Endodermal cell (in vitro differentiated cells): ENCODE results near the gene RAPGEF1. TPM values are rescaled to one million over a fixed set of nuclear protein-coding genes. Genes with fewer than 3 reads are reported as not detected.

Source experiments
- DNase-seq: peaks from one replicate; pipeline ENCODE4 v3.0.0-alpha.2; 2017
- H3K27ac ChIP-seq: 2 replicates; pipeline ENCODE4 v1.5.1; 2013; ENCODE audit warnings: mild to moderate bottlenecking, low read depth, low read length, moderate library complexity
- H3K27me3 ChIP-seq: 2 replicates; pipeline ENCODE4 v1.6.1; 2013; ENCODE audit warnings: mild to moderate bottlenecking, low read length, moderate library complexity; ENCODE audit not compliant: insufficient read depth, control insufficient read depth, poor library complexity, severe bottlenecking
- H3K36me3 ChIP-seq: 2 replicates; pipeline ENCODE4 v1.7.0; 2013; ENCODE audit warnings: mild to moderate bottlenecking, low read length, moderate library complexity; ENCODE audit not compliant: control insufficient read depth, insufficient read depth
- H3K4me1 ChIP-seq: one replicate; pipeline ENCODE4 v1.7.0; 2013; ENCODE audit warnings: low read length; ENCODE audit not compliant: control insufficient read depth, insufficient read depth
- H3K4me3 ChIP-seq: 2 replicates; pipeline ENCODE4 v1.5.1; 2013; ENCODE audit warnings: mild to moderate bottlenecking, low read length, moderate library complexity
- H3K9ac ChIP-seq: 2 replicates; pipeline ENCODE4 v1.6.1; 2013; ENCODE audit warnings: mild to moderate bottlenecking, low read length, moderate library complexity; ENCODE audit not compliant: poor library complexity, severe bottlenecking; ENCODE audit errors: extremely low read depth
- H3K9me3 ChIP-seq: 2 replicates; pipeline ENCODE4 v1.6.1; 2013; ENCODE audit warnings: mild to moderate bottlenecking, low read length, moderate library complexity; ENCODE audit not compliant: control insufficient read depth
- H3K27ac Mint-ChIP-seq: 2 replicates; pipeline ENCODE4 v1.8.0; 2020; ENCODE audit warnings: mixed read lengths
- H3K27me3 Mint-ChIP-seq: 2 replicates; pipeline ENCODE4 v1.8.0; 2021; ENCODE audit warnings: mild to moderate bottlenecking, mixed read lengths; ENCODE audit not compliant: insufficient read depth
- H3K36me3 Mint-ChIP-seq: 2 replicates; pipeline ENCODE4 v1.8.0; 2020; ENCODE audit warnings: low read depth, mixed read lengths
- H3K4me1 Mint-ChIP-seq: 2 replicates; pipeline ENCODE4 v1.8.0; 2020; ENCODE audit warnings: mixed read lengths
- H3K4me3 Mint-ChIP-seq: 2 replicates; pipeline ENCODE4 v1.8.0; 2020; ENCODE audit warnings: mild to moderate bottlenecking, moderate library complexity, mixed read lengths
- H3K9me3 Mint-ChIP-seq: 2 replicates; pipeline ENCODE4 v1.8.0; 2020; ENCODE audit warnings: mild to moderate bottlenecking, mixed read lengths
- CTCF ChIP-seq: fragments of 200-600 bp; sonication (generic); conservative IDR thresholded peaks from 2 replicates; pipeline ENCODE4 v1.5.0; 2021; ENCODE audit warnings: antibody characterized with exemption, mild to moderate bottlenecking
- WGBS, 2 experiments: methylation state at CpG; one replicate each; pipeline versions ENCODE4 v1.1.5 to v1.1.7; 2013; ENCODE audit warnings: missing lambda C conversion rate in 2 of 2, mixed read lengths in 1 of 2; ENCODE audit not compliant: insufficient coverage in 1 of 2, insufficient read length in 1 of 2; 5-methylcytosine and 5-hydroxymethylcytosine counted together
- total RNA-seq, 2 donors: library from RNA; stranded (reverse); fragmentation: NEBNext Ultra II Directional in 1 of 2; extraction: Animal tissue kit (Norgen Biotek cat#: 25700) in 1 of 2; gene quantifications; 2 replicates in 1 of 2; 3 replicates in 1 of 2; pipeline ENCODE4 v1.2.1, GENCODE V29; 2021

RAPGEF1 gene
- total RNA-seq, 2 donors from 2014 or later, result 63.4 to 85.5 TPM

- whole genome bisulfite sequencing, 2 experiments, result 94 to 95% methylated on average over 16 of the region's 16 CpGs
- H3K4me3 ChIP-seq, result no peak overlapping the region
- Mint-ChIP-seq H3K4me1 (peaks cover 4% of the 10 kb centered on the region), H3K36me3 (peaks cover 84% of the 10 kb centered on the region), H3K9me3 (no peaks in the 10 kb centered on the region), H3K27me3 (no peaks in the 10 kb centered on the region), H3K27ac (peak overlapping the region; percentile 16), H3K4me3 (no peak overlapping the region)
- no peak overlapping the region for H3K27ac ChIP-seq
- H3K4me1 ChIP-seq, result no peaks in the 10 kb centered on the region
- H3K9ac ChIP-seq, result no peak overlapping the region
- no peak for TF ChIP-seq CTCF
- H3K36me3 ChIP-seq, result peaks cover 50% of the 10 kb centered on the region
- no peak for DNase-seq
- H3K9me3 ChIP-seq, result no peaks in the 10 kb centered on the region
- H3K27me3 ChIP-seq, result no peaks in the 10 kb centered on the region
These were observed 121.1 kb downstream of the RAPGEF1 start for GRCh38 chr9:131618785-131619184.

GRCh38 chr9:131618071-131618479 lies 121.8 kb downstream of the RAPGEF1 start:
- no peak overlapping the region for H3K4me3 ChIP-seq
- H3K4me3 Mint-ChIP-seq, result no peak overlapping the region
- no peak for TF ChIP-seq CTCF
- no peak overlapping the region for H3K9ac ChIP-seq
- H3K9me3 ChIP-seq, result no peaks in the 10 kb centered on the region
- H3K27me3 Mint-ChIP-seq, result no peaks in the 10 kb centered on the region
- DNase-seq, result no peak
- no peaks in the 10 kb centered on the region for H3K27me3 ChIP-seq
- H3K36me3 Mint-ChIP-seq, result peaks cover 77% of the 10 kb centered on the region
- H3K9me3 Mint-ChIP-seq, result no peaks in the 10 kb centered on the region
- no peak overlapping the region for H3K27ac ChIP-seq
- no peak overlapping the region for H3K27ac Mint-ChIP-seq
- WGBS, 2 experiments, result 91 to 100% methylated on average over 2 of the region's 2 CpGs
- H3K4me1 ChIP-seq, result no peaks in the 10 kb centered on the region
- peaks cover 9% of the 10 kb centered on the region for H3K4me1 Mint-ChIP-seq
- peaks cover 45% of the 10 kb centered on the region for H3K36me3 ChIP-seq

- TF ChIP-seq CTCF, result no peak
- DNase-seq, result no peak
- Mint-ChIP-seq H3K4me1 (peaks cover 14% of the 10 kb centered on the region), H3K4me3 (no peak overlapping the region), H3K27ac (no peak overlapping the region), H3K36me3 (peaks cover 74% of the 10 kb centered on the region), H3K9me3 (no peaks in the 10 kb centered on the region), H3K27me3 (no peaks in the 10 kb centered on the region)
- no peak overlapping the region for H3K4me3 ChIP-seq
- H3K27ac ChIP-seq, result no peak overlapping the region
- WGBS, 2 experiments, result 95 to 100% methylated on average over 5 of the region's 5 CpGs
- H3K9me3 ChIP-seq, result no peaks in the 10 kb centered on the region
- H3K27me3 ChIP-seq, result no peaks in the 10 kb centered on the region
- H3K36me3 ChIP-seq, result peaks cover 45% of the 10 kb centered on the region
- H3K9ac ChIP-seq, result no peak overlapping the region
- H3K4me1 ChIP-seq, result no peaks in the 10 kb centered on the region
These were observed 122.3 kb downstream of the RAPGEF1 start for GRCh38 chr9:131617611-131618010.
